Body of pancreas (tissue), 4 donors: Measurements from ENCODE around the gene KCNK10.

Experiments
- POLR2A ChIP-seq, 3 donors: fragments of 450-650 bp; IDR thresholded peaks; one replicate each; pipeline ENCODE4 v1.6.1; 2016; ENCODE audit warnings: antibody characterized with exemption in 3 of 3, mild to moderate bottlenecking in 2 of 3
- TF ChIP-seq, protein P1 (sequence below), 7 experiments: fragments of 450-650 bp in 4 of 7; fragments of 200-600 bp in 3 of 7; sonication (generic) in 3 of 7; IDR thresholded peaks; one replicate each; pipeline ENCODE4 v1.5.1; 2016 to 2019; ENCODE audit warnings: antibody characterized with exemption in 7 of 7

DNA sequence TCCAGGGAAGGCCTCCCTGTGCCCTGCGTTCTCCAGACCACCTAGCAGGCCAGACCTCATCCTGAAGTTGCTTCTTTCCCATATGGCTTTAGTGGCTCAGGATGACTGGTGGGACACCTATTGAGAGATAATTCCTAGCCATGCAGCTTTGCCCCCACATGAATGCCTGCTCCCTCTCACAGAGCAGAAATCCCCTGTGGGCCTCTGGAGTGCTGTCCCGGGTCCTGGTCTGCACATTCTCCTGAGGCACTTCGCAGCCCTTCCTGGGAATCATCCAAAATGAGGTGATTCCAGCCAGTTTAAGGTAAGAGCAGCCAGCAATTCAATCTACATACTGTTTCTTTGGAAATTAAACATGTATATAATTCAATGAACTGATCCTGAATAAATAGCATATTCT, 182.2 kb downstream of the KCNK10 start:
- TF ChIP-seq POLR2A (IDR thresholded peaks at IDR 0.05), result no peak
- TF ChIP-seq, protein P1, sequence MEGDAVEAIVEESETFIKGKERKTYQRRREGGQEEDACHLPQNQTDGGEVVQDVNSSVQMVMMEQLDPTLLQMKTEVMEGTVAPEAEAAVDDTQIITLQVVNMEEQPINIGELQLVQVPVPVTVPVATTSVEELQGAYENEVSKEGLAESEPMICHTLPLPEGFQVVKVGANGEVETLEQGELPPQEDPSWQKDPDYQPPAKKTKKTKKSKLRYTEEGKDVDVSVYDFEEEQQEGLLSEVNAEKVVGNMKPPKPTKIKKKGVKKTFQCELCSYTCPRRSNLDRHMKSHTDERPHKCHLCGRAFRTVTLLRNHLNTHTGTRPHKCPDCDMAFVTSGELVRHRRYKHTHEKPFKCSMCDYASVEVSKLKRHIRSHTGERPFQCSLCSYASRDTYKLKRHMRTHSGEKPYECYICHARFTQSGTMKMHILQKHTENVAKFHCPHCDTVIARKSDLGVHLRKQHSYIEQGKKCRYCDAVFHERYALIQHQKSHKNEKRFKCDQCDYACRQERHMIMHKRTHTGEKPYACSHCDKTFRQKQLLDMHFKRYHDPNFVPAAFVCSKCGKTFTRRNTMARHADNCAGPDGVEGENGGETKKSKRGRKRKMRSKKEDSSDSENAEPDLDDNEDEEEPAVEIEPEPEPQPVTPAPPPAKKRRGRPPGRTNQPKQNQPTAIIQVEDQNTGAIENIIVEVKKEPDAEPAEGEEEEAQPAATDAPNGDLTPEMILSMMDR (IDR thresholded peaks at IDR 0.05), result no peak
